Testis (tissue), 3 donors: ENCODE measurements around the gene LRRFIP1. TPM values are rescaled to one million over a fixed set of nuclear protein-coding genes. Genes with fewer than 3 reads are reported as not detected.

Source experiments
- DNase-seq: peaks from one replicate; pipeline ENCODE4 v3.0.0-alpha.2; 2019
- H3K27ac ChIP-seq, 2 donors: fragments of 200-600 bp; sonication (generic); one replicate each; pipeline ENCODE4 v1.5.1; 2019
- H3K27me3 ChIP-seq: fragments of 200-600 bp; sonication (generic); one replicate; pipeline ENCODE4 v1.5.1; 2019
- H3K36me3 ChIP-seq: fragments of 200-600 bp; sonication (generic); one replicate; pipeline ENCODE4 v1.5.1; 2017; ENCODE audit warnings: low read depth; ENCODE audit errors: missing control alignments
- H3K4me1 ChIP-seq: fragments of 200-600 bp; sonication (generic); one replicate; pipeline ENCODE4 v1.5.1; 2019
- H3K4me3 ChIP-seq, 2 donors: fragments of 200-600 bp; sonication (generic); one replicate each; pipeline ENCODE4 v1.5.1; 2017 to 2019
- H3K9me3 ChIP-seq: fragments of 200-600 bp; sonication (generic); one replicate; pipeline ENCODE4 v1.5.1; 2017
- POLR2A ChIP-seq: fragments of 450-650 bp; IDR thresholded peaks from one replicate; pipeline ENCODE4 v1.6.1; 2017; ENCODE audit warnings: antibody characterized with exemption, mild to moderate bottlenecking, moderate library complexity
- WGBS, 2 donors: methylation state at CpG; one replicate each; pipeline ENCODE4 v1.1.5; 2018; 5-methylcytosine and 5-hydroxymethylcytosine counted together
- intact Hi-C: fragments of 100-400 bp; cut with DNase I; formaldehyde crosslinking; loops from one replicate; pipeline ENCODE4 v1.15.1; 2023; ENCODE audit warnings: low total_unique reads
- polyA plus RNA-seq: library from polyadenylated mRNA; stranded (reverse); fragments of 350-450 nt; fragmentation: Illumina TruSeq; extraction: RNeasy Lipid Tissue Mini Kit (QIAGEN cat#74804); gene quantifications from one replicate; pipeline ENCODE4 v1.2.3, GENCODE V29; 2014; ENCODE audit warnings: low read depth, low replicate concordance; ENCODE audit not compliant: insufficient read depth
- total RNA-seq, 2 donors: library from RNA; depleted of rRNA; stranded (reverse); fragments of >200 nt; gene quantifications; one replicate each; pipeline ENCODE4 v1.2.3, GENCODE V29; 2016
- TF ChIP-seq, protein P1 (sequence below), 3 experiments: fragments of 450-650 bp in 2 of 3; fragments of 200-600 bp in 1 of 3; sonication (generic) in 1 of 3; IDR thresholded peaks; one replicate each; pipeline ENCODE4 v1.5.1; 2016 to 2019; ENCODE audit warnings: antibody characterized with exemption in 3 of 3, mild to moderate bottlenecking in 2 of 3, moderate library complexity in 1 of 3

LRRFIP1 gene
- total and polyA plus RNA-seq, 3 donors from 2014 or later: 17.4 to 33.5 (median 25.5) TPM

DNA sequence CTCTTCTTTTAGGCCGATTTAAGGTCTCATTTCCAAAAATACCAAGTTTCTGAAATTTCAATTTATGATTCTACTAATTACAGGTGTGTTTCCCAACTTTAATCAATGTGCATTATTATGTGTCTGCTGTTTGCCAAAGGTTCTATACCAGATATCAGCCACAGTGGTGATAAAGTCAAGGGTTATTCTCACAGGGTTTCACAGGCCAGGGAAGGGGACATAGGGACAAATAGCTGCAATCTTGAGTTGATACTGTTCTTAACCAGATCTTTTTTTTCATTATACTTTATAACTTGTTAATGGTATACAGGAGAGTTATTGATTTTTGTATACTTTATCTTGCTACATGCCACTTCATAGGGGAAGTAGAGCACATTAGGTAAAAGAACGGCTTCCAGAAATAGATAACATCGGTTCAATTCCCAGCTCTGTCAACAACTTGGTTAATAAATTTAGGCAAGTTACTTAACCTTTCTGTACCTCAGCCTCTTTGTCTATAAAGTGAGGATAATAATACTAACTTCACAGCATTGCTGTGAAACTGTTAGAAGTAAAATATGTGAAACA is 200.1 kb downstream of the LRRFIP1 start:
- TF ChIP-seq, protein P1, sequence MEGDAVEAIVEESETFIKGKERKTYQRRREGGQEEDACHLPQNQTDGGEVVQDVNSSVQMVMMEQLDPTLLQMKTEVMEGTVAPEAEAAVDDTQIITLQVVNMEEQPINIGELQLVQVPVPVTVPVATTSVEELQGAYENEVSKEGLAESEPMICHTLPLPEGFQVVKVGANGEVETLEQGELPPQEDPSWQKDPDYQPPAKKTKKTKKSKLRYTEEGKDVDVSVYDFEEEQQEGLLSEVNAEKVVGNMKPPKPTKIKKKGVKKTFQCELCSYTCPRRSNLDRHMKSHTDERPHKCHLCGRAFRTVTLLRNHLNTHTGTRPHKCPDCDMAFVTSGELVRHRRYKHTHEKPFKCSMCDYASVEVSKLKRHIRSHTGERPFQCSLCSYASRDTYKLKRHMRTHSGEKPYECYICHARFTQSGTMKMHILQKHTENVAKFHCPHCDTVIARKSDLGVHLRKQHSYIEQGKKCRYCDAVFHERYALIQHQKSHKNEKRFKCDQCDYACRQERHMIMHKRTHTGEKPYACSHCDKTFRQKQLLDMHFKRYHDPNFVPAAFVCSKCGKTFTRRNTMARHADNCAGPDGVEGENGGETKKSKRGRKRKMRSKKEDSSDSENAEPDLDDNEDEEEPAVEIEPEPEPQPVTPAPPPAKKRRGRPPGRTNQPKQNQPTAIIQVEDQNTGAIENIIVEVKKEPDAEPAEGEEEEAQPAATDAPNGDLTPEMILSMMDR (IDR thresholded peaks at IDR 0.05): no peak
- TF ChIP-seq POLR2A: no peak
- Histone ChIP-seq H3K9me3 (no peaks in the 10 kb centered on the region), H3K4me1 (no peaks in the 10 kb centered on the region), H3K27ac (no peak overlapping the region), H3K36me3 (no peaks in the 10 kb centered on the region), H3K4me3 (no peak overlapping the region), H3K27me3 (no peaks in the 10 kb centered on the region)
- no peak for DNase-seq
- intact Hi-C loops: no loop called here
- 79 to 88% methylated on average over 3 of the region's 3 CpGs for WGBS, 2 donors

Other genes with a start within 250 kb of the LRRFIP1 start
- 10 to 100 TPM; 35.1 to 74.1 TPM for gene COL6A3, start 213.4 kb upstream of the LRRFIP1 start, total RNA-seq
- gene COL6A3, start 213.4 kb upstream of the LRRFIP1 start, polyA plus RNA-seq: 93.1 TPM
- gene MLPH, start 140.3 kb upstream of the LRRFIP1 start, total RNA-seq: 1 to 10 TPM; 6.5 to 7.4 TPM
- 5.5 TPM for gene MLPH, start 140.3 kb upstream of the LRRFIP1 start, polyA plus RNA-seq
- gene PRLH, start 61.0 kb upstream of the LRRFIP1 start, total RNA-seq: not detected
- gene PRLH, start 61.0 kb upstream of the LRRFIP1 start, polyA plus RNA-seq: not detected
- 1 to 10 TPM; 3.2 TPM for gene RAB17, start 36.9 kb upstream of the LRRFIP1 start, total RNA-seq
- 6.3 TPM for gene RAB17, start 36.9 kb upstream of the LRRFIP1 start, polyA plus RNA-seq
- 10 to 100 TPM; 15.0 to 23.4 TPM for gene RBM44, start 171.2 kb downstream of the LRRFIP1 start, total RNA-seq
- gene RBM44, start 171.2 kb downstream of the LRRFIP1 start, polyA plus RNA-seq: 21.1 TPM
- 10 to 100 TPM in 1 of 2 donors, 1 to 10 TPM in 1; 8.9 to 14.3 TPM for gene RAMP1, start 232.0 kb downstream of the LRRFIP1 start, total RNA-seq
- 13.9 TPM for gene RAMP1, start 232.0 kb downstream of the LRRFIP1 start, polyA plus RNA-seq